Activated T-helper 1 cell treated with anti-CD3 and anti-CD28 coated beads, Interleukin-12 subunit alpha, Interleukin-12 subunit beta, Interleukin-2, Interleukin-4 antibody, amounts not matched to agents 30 ng/mL and 10 ng/mL and 1 ng/mL, durations not matched to agents 14 hours and 24 hours and 36 hours (primary cell): ENCODE data around the gene LRRC43. TPM values are rescaled to one million over a fixed set of nuclear protein-coding genes. Genes with fewer than 3 reads are reported as not detected.

Experiments
- total RNA-seq: library from RNA; stranded (reverse); gene quantifications from 2 replicates; pipeline ENCODE4 v1.2.3, GENCODE V29; 2022

Gene LRRC43
- total RNA-seq, 1 donor from 2014 or later, result 0.26 TPM

Other genes with a start within 250 kb of the LRRC43 start
- 9.7 and 13.0 TPM in 2 replicates for gene BCL7A, start 161.2 kb upstream of the LRRC43 start, total RNA-seq
- 59.0 and 62.1 TPM in 2 replicates for gene MLXIP, start 104.4 kb upstream of the LRRC43 start, total RNA-seq
- gene IL31, start 8.9 kb upstream of the LRRC43 start, total RNA-seq, result 5.5 and 6.6 TPM in 2 replicates
- gene B3GNT4, start 20.6 kb downstream of the LRRC43 start, total RNA-seq, result 0.29 TPM in 2 replicates
- 58.1 and 59.2 TPM in 2 replicates for gene DIABLO, start 42.9 kb downstream of the LRRC43 start, total RNA-seq
- gene VPS33A, start 83.4 kb downstream of the LRRC43 start, total RNA-seq, result 25.6 and 28.7 TPM in 2 replicates
- 64.1 and 71.9 TPM in 2 replicates for gene CLIP1, start 239.5 kb downstream of the LRRC43 start, total RNA-seq